Measurements from ENCODE around the gene HNRNPH3.
A peak's percentile ranks its signal among the peaks of the same experiment; 100 is the strongest.

Gene HNRNPH3

DNA sequence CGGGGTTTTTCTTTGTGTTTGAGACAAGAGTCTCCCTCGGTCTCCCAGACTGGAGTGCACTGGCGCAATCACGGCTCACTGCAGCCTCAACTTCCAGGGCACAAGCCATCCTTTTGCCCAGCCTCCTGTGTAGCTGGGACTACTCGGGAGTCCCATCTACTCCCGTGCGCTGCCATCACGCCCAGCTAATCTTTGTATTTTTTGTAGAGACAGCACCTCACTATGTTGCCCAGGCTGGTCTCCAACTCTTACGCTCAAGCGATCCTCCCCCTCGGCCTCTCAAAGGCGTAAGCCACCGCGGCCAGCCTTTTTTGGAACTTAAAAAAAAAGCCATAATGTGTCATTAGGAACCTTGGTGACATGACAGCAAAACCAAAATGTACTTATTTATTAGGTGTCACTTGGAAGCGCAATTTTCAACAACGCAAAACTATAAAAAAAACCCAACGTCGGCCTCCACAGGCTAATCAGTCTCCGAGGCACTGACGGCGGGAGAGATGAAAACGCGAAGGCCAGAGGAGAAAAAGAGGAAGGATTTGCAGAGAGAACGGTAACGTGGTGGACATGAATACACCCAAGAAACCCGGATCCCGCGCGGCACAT, 911 bp upstream of the HNRNPH3 start:
- FAIRE-seq = no peak

DNA sequence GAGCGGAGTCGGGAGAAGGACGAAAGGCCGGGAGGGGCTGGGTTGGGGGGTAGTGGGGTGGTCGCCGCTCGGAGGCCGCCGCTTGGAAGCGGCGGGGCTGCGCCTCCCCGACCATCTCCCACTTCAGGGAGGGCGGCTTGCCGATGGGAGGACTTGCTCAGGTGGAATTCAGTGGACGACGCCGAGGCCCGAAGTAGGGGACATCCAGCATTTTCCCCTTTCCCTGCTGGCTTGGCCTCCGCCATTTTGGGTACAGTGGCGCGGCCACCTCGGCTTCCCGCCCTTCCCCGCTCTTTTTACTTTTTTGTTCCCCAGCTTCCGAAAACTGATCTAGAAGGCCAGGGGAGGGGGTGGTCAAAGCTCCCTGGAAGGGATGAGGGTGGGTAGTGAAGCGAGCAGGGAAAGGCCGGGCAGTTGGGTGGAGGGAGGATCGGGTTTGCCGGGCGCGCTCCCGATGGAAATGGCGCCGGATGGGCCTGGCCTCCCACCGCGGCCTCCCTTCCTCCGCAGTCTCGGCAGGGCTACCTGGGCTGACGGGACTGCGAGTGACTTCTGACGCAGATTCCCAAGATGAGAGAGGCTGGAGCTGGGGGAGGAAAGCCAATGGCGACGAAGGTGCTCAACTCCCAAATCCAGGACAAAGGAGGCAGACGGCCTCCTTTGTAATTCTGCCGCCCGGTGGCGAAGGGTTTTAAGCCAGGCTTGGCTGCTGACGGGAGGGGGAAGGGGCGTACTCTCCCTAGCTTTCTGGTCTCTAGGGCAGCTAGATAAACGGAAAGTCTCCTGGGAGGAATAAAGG, 594 bp downstream of the HNRNPH3 start, which contains the start of gene PBLD:
PBLD (minus strand) TSS at position 670 of the 799 bp plus-strand sequence. CDS start 26,084 bp downstream, outside the sequence.
- DNase-seq (ENCODE audit: low spot score) (peak; percentile 81), FAIRE-seq (no peak)

More for the DNA sequence above, 911 bp upstream of the HNRNPH3 start:
- DNase-seq (ENCODE audit: low spot score) = no peak

DNA sequence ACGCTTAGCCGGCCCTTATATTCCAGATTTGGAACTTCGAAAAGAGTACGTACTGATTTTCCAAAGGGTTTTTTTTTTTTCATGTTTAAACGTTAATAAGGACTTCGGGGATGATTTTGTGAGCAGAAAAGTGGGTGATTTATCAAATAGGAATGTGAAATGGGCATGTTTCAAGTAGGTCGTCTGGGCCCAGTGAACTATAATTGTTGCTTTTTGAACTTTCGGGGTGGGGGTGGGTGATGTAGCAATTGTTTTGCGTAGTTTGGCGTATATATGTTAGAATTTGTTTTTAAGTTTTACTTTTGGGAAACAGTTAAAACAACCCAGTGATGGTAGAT, 1.2 kb downstream of the HNRNPH3 start:
- FAIRE-seq (no peak), DNase-seq (ENCODE audit: low spot score) (no peak)

DNA sequence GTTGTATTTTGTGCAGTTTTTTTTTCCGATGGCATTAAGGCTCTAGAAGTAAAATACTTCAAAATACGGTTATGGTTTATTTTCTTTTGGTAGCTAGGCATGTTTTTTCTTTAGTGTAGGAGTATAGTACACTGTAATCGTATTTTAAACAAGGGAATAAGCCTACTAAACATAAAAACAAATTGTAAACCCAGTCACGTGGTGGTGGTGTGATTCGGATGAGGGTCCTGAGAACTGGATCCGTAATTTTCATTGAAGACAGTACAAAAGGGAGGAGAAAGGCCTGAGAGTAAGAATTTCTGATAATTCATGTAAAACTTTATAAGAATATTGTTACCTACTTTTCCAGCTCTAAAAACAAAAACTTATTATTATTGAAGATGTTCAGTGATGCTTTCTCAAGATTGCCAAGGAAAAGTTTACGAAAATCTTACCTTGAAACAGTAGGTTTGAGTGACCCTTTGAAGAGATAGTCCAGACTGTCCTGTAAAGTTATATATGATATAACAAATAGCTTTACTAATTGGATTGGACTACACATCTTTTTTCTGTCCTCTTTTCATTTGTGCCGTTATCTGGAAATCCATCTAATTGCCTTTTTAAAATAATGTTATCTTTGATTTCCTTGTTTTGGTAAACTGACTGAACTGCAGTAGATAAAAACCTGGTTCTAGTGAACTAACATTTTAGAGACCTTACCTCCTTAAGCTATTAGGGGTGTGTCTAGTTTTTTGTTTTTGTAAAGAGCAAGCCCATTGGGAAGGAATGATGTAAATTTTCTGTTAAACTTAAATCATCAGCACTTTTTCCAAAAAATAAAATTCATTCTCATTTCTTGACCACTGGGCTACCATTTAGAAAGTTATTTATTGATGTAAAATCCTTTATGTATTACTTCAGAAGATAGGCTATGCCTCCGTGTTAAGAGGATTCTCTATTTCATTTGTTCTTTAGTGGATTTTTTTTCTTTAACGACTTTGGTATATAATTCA, 1.9 kb downstream of the HNRNPH3 start:
- FAIRE-seq = no peak
- no peak for DNase-seq (ENCODE audit: low spot score)

DNA sequence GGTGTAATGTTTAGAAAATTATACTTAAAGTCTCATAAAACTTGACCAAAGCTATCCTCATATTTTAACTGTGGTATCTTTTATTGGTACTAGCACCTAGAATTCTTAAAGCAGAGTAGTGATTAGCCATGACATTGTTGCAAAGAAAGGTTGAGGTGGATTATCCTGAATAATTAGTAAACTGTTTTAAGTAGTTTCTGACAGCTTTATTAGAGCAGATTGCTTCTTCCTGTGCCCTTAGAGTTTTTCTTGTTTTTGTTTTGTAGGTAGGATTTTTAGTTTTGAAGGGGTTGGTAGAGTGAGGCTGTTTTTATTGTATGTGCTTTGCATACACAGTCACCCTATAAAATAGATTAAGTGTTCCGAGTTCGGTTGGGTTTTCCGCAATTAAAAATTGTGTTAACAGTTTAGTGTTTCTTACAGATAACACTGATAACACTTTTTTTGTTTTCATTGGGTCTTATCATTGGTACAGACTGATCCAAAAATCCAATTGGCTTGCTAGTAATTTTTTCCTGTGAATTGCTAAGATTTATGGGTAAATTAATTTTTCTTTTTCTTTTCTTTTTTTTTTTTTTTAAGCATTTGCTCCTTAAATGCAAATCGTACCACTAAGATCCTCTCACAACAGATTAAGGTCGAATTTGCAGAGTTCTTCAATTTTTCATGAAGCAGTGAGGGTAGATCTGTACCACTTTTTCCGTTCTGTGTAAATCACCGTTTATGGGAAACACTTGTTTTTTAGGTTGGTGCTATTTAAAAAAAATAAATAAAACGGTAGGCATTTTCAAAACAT, 3.0 kb downstream of the HNRNPH3 start:
- DNase-seq (ENCODE audit: low spot score) (no peak), FAIRE-seq (no peak)

DNA sequence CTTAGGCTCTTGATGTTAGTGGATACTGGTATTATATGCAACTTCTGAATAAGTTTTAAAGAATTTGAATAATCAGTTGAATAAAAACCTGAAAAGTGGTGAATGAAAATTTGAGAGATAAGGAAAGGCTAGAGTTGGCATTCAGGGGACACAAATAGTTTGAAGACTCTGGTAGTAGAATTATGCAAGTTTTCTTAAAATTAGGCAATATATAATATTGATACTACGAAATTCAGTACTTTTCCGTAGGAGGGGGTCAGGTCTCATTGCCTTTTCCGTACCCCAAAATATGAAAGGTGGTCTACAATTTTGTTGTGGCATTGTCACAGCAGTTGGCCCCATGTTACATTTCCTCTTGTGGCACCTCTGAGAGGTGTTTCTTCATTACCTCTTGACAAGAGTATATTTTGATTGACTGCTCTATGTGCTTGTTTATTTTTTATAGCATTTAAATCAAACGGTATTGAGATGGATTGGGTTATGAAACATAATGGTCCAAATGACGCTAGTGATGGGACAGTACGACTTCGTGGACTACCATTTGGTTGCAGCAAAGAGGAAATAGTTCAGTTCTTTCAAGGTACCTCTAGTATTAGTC, 5.0 kb downstream of the HNRNPH3 start:
- FAIRE-seq = no peak

DNA sequence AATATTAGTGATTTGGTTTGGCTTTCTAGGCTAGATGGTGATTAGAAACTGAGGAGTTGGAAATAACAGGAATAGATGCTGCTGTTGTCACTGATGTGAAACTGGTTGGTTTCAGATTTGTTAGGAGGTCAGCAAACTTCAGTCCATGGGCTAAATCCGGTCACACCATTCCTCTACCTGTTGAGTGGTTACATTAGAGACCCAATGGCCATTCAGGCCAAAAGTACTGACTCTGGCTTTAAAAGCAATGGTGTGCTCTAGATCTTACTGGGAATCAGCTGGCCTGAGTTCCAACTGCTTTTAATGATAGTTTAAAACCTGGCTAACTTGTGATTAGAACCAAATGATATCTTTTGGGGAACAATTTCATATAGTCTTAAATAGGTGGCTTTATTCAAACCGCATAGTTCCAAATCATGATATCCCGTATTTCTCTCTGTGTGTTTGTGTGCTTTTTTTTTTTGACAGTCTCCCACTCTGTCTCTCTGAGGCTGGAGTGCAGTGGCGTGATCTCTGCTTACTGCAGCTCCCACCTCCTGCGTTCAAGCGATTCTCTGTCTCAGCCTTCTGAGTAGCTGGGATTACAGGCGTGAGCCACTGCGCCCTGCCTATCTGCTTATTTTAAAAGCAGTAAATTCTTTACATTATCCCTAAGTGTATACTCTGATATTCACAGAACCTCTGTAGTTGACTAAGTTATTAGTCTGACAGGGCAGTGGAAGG, 8.7 kb downstream of the HNRNPH3 start:
- FAIRE-seq (peak; percentile 70), DNase-seq (ENCODE audit: low spot score) (no peak)

More for the DNA sequence above, 5.0 kb downstream of the HNRNPH3 start:
- no peak for DNase-seq (ENCODE audit: low spot score)

DNA sequence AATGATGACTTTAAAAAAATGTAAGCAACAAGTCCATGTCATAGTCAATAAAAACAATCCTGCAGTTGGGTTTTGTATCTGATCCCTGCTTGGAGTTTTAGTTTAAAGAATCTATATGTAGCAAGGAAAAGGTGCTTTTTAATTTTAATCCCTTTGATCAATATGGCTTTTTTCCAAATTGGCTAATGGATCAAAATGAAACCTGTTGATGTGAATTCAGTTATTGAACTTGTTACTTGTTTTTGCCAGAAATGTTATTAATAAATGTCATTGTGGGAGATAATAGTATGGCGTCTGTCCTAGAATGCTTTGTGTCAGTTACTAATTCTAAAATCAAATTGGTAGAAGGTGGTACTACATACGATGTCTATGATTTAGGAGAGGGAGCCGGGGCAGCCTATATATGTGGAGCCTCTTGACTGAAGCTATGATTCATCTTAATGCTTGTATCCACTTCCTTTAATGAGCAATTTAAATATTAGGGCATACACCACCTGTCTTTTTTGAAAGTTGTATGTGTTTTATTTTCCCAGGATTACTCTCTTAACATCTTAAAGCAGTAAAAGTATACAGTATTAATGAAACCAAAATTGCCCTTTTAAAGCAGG, 11.1 kb downstream of the HNRNPH3 start:
- FAIRE-seq (no peak), DNase-seq (ENCODE audit: low spot score) (no peak)

DNA sequence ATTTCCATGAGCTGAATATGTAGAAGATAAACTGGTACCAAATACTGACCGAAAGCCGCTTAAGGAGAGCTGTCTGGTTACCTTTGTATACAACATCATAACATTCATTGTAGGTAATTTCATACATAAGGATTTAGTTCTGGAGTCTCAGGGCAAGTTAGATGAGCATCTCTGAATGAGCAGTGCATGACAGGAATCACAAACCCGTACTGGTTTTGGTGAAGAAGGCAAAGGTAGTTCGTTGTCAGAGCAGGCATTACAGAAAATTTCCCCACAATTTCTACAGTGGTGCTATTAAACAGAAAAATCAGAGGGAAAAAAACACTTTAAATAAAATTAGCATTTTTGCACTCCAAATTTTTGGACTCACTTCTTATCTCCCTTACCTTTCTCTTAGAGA, 13.8 kb downstream of the HNRNPH3 start:
- DNase-seq (ENCODE audit: low spot score) (no peak), FAIRE-seq (no peak)

DNA sequence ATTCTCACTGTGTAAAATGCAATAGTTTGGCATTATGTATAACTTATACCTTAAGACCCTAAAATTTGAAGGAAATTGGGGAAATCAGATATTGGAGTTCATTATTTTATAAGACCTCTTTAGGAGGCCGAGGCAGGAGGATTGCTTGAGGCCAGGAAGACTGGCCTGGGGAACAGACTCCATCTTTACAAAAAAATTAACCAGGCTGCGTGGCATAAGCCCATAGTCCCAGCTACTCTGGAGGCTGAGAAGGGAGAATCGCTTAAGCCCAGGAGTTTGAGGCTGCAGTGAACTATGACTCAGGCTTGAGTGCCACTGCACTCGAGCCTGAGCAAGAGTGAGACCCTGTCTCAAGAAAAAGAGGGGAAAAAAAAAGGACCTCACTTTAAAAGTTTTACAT, 14.9 kb downstream of the HNRNPH3 start:
- FAIRE-seq (no peak), DNase-seq (ENCODE audit: low spot score) (no peak)

DNA sequence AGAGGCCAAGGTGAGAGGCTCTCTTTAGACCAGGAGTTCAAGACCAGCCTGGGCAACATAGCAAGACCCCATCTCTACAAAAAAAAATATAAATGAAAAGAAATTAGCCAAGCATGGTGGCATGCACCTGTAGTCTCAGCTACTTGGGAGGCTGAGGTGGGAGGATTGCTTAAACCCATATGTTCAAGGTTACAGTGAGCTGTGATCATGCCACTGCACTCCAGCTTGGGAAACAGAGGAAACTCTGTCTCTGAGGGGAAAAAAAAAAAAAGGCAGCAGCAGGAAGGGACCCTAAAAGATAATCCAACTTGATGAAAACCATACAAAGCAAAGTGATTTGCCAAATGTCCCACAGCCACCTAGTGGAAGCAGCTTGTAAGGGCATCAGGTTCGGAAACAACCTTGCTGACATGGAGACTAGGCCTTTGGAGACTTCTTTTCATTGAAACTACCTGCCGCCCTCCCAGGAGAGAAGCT, 16.4 kb downstream of the HNRNPH3 start:
- FAIRE-seq (peak; percentile 52), DNase-seq (ENCODE audit: low spot score) (peak; percentile 60)

DNA sequence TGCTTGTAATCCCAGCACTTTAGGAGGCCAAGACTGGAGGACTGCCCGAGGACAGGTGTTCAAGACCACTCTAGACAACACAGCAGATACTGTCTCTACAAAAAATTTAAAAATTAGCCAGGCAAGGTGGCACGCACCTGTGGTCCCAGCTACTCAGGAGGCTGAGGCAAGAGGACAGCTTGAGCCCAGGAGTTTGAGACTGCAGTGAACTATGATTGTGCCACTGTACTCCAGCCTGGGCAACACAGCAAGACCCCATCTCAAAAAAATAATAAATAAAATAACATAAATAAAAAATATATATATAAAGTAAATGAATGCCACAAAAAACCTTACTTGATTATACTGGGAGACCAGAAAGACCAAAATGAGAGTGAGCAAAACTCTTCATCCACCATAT, 21.7 kb downstream of the HNRNPH3 start:
- FAIRE-seq (no peak), DNase-seq (ENCODE audit: low spot score) (no peak)

DNA sequence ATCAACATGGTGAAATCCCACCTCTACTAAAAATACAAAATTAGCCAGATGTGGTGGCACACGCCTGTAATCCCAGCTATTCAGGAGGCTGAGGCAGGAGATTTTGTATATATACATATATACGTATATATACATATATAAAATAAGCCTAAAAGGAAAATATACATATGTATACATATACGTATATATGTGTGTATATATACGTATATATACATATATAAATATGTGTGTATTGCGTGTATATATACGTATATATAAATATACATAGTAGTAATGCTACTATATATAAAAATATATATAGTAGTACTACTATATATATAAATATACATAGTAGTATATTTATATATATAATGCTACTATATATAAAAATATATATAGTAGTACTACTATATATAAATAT, 27.3 kb downstream of the HNRNPH3 start:
- FAIRE-seq (no peak), DNase-seq (ENCODE audit: low spot score) (no peak)

DNA sequence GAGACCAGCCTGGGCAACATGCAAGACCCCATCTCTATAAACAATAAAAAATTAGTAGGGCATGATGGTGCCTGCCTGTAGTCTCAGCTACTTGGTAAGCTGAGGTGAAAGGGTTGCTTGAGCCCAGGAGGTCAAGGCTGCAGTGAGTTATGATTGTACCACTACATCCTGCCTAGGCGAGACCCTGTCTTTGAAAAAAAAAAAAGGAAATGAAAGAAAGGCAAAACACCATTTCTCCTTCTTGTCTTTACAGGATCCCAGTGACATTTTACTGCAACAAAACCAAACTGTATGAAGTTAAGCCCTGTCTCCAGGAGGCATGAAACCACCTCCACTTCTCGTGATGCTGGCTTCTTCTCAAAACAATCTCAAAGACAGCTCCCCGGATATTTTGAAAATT, 30.7 kb downstream of the HNRNPH3 start:
- DNase-seq (ENCODE audit: low spot score) = no peak
- no peak for FAIRE-seq

DNA sequence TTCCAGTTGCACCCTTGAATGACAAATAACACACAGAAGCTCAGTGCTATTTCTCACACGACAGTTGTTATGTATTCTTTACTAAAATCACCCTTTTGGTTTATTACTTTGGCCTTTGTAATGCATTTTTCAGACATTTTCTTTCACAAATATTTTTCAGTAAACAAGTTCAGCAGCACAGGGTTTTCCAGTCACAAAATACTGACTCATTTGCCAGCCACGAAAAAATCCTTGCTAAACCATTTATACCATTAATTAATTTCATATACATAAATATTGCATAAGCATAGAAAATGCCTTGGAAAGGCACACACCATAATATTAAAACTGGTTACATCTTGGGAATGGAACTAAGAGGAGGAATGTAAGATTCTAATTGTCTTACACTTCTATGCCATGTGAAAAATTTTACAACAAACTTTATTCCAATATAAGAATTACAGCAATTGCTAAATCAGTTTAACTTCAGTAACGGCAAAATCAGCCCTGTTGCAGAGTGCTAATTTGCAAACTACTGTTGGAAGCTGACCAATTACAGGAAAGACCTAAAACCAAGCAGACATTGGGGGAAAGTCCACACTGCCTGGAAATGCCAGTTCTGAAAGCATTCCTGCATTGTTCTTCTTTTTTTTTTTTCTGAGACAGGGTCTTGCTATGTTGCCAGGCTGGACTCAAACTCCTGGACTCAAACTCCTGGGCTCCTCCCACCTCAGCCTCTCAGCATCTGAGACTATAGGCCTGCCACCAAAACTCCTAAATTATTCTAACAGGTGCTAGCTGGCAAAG, 32.4 kb downstream of the HNRNPH3 start:
- FAIRE-seq = no peak

DNA sequence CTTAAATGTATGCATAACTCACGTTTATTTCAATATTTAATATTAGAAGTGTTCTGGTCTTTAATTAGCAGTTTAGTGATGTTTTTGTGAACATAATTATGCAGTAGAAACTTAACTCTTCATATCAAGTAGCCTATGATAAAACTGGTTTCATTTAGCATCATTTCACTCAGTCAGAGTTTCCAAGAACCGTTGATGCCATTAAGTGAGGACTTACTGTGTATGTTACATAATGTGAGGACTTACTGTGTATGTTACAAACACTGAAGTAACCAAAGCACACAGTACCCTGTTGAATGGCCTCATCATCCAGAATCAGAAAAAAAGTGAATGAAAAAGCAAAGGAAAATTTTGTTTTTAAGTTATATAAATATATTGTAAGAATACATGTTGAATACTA, 33.7 kb downstream of the HNRNPH3 start:
- FAIRE-seq (no peak), DNase-seq (ENCODE audit: low spot score) (no peak)

More for the DNA sequence above, 32.4 kb downstream of the HNRNPH3 start:
- DNase-seq (ENCODE audit: low spot score) = no peak

DNA sequence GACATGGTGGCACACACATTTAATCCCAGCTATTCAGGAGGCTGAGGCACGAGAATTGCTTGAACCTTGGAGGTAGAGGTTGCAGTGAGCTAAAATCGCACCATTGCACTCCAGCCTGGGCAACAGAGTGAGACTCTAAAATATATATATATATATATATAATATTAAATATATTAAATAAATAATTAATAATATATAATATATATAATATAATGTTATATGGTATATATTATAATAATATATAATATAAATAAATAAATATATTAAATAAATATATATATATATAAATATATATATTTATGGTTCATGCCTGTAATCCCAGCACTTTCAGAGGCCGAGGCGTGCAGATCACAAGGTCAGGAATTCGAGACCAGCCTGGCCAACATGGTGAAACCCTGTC, 34.7 kb downstream of the HNRNPH3 start:
- no peak for FAIRE-seq
- DNase-seq (ENCODE audit: low spot score) = no peak

DNA sequence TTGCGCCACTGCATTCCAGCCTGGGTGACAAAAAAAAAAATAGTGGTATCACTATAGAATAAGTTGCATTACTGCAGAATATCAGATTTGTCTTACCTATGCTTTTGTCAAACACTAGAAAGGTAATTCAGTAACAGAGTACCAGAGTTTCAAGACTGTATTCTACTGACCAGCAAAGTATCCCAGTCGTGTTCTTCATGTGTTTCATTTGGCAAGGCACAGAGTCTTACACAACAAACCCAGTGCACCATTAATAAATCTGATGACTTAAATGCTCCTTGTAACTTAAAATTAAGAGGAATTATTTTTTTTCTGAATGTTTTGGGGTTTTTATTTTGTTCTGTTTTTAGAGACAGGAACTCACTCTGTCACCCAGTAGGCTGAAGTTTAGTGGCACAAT, 35.3 kb downstream of the HNRNPH3 start:
- FAIRE-seq (no peak), DNase-seq (ENCODE audit: low spot score) (no peak)

DNA sequence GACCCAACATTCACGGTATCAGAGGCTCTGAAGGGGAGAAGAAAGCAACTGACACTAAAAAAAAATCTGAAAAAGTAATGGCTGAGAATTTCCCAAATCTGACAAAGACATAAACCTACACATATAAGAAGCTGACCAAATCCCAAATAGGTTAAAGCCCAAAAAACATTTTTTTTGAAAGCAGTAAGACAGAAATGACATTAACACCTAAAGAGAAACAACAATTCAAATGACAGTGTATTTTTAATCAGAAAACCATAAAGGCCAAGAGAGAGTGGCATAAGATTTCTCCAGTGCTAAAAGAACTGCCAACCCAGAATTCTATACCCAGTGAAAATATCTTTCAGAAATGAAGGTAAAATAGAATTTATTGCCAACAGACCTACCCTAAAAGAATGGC, 39.7 kb downstream of the HNRNPH3 start:
- FAIRE-seq (no peak), DNase-seq (ENCODE audit: low spot score) (no peak)

Measured in urothelium cell line (cell line).